ENCODE results near the gene ZNF467.

ZNF467 gene

GRCh38 chr7:149772241-149772955 is 990 bp downstream of the ZNF467 start:
- in situ Hi-C loops (cut with MboI; ENCODE audit: low sequenced_read_pairs): no loop called here

DNA sequence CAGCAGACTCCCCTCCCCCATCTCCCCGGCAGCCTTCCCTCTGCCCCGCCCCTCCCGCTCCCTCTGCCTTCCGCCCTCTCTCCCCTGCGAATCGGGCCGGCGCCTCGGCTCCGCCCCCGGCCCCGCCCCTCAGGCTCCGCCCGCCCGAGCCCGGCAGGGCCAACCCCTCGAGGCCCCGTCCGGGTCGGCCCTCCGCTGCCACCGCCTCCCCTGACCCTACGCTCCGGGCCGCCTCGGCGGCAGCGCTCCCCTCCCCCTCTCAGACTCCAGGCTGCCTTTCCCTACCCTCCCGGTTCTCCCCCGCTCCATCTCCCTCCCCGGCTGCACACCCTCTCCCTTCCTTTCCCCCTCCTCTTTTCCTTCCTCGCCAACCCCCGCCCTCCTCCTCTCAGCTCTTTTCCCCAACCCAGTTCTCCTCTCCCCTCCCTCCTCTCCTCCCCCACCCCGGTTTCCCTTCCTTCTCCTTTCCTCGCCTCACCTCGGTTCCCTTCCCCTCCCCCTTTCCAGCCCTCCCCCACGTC is 1.6 kb downstream of the ZNF467 start:
- in situ Hi-C loops (cut with MboI; ENCODE audit: low sequenced_read_pairs): no loop called here

DNA sequence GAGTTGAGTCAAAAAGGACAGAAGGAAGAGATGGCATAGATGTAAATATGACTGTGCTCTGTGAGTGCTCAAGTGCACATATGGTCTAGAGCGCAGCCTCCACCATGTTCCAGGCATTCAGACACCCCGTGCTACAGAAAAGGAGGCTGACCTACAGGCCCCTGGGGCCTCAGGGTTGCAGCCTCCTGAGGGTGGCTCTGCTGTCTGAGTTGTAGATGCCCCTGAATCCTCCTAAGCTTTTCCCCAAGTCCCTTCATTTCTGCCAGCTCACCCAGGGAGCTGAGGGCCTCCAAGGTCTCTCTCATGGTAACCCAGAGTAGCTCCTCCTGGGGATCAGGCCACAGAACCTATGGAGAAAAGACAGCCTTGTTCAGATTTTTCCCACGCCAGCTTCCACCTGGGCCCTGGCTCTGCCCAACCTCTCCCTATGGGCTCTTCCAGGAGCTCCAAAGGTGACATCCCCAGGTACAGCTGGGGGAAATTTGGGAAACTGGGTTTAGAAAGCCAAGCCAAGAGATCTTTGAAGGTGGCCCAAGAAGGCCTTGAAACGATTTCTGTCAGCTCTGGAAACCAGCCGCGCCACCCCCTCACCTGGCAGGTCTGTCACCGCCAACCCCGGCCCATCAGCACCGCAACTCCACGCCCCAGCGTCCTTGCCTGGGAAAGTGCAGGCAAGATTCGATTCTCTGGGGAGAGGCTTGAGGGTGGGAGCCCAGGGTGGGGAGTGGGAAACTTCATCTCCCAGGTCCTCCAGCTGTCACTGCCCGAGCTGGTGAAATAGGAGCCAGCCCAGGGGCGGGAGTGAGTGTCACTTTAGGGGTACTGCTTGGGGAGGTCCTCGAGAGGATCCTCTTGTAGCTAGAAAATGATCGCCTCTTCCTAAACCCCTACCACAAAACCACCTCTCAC is 2.4 kb downstream of the ZNF467 start:
- in situ Hi-C loops (cut with MboI; ENCODE audit: low sequenced_read_pairs): no loop called here

- in situ Hi-C loops (cut with MboI; ENCODE audit: low sequenced_read_pairs): no loop called here
Measured at GRCh38 chr7:149769915-149770314, 3.5 kb downstream of the ZNF467 start.

DNA sequence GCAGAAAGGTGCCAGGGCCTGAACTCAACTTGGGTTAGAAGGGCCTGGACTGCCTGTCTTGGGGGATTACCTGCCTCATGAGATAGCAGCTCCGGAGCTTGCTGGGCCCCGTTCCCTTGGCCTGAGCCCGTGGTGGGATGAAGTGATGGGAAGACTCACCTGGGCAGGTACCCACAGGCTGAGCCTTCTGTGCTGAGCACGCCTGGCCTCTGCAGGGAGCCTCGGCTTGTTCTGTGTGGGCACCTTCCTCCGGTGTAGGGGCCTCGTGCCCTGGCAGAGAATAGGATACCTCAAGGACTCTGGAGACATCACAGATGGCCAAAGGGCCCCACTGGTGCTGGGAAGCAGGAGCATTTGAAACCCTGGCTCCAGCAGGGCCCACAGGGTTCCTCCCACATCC is 4.5 kb downstream of the ZNF467 start:
- in situ Hi-C loops (cut with MboI; ENCODE audit: low sequenced_read_pairs): no loop called here

DNA sequence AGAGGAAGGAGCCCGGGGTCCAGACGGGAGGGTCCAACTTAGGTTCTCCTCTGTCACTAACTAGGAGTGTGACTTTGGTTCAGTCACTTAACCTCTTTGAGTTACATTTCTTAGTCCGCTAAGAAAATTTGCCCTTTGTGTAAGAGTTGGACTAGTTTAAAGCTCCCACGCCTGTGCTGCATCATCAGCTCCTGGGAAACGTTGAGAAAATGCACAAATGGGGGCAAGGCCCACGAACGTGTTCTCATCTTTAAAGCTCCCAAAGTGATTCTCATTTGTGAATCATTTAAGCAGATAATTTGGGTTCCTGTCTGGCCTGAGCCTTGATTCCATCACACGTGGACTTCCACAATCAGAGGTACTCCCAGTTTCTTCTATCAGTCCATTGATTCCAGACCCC is 6.3 kb downstream of the ZNF467 start:
- in situ Hi-C loops (cut with MboI; ENCODE audit: low sequenced_read_pairs): no loop called here

- in situ Hi-C loops (cut with MboI; ENCODE audit: low sequenced_read_pairs): no loop called here
Measured at GRCh38 chr7:149766135-149766675, 7.2 kb downstream of the ZNF467 start.

DNA sequence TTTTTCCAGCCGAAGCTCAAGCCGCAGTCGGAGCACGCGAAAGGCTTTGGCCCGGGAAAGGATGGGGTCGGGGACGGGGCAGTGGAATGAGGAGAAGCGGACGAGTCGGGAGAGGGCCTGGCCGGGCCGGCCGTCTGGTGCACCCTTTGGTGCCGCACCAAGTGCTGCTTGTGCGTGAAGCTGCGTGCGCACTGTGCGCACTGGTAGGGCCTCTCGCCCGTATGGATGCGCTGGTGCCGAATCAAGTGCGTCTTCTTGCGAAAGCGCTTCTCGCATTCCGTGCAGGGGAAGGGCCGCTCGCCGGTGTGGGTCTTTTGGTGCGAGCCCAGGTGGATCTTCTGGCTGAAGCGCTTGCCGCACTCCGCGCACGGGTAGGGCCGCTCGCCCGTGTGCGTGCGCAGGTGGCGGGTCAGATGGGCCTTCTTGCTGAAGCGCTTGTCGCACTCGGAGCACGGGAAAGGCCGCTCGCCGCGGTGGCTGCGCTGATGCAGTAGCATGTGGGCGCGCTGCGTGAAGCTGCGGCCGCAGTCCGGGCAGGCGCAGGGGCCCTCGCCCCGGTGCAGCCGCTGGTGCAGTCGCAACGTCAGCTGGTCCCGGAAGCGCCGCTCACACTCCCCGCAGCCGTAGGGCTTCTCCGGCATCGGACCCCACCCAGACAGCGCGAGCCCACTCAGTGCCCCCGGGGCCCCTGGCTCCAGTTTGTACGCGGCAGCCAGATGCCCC is 7.8 kb downstream of the ZNF467 start:
- in situ Hi-C loops (cut with MboI; ENCODE audit: low sequenced_read_pairs): no loop called here

DNA sequence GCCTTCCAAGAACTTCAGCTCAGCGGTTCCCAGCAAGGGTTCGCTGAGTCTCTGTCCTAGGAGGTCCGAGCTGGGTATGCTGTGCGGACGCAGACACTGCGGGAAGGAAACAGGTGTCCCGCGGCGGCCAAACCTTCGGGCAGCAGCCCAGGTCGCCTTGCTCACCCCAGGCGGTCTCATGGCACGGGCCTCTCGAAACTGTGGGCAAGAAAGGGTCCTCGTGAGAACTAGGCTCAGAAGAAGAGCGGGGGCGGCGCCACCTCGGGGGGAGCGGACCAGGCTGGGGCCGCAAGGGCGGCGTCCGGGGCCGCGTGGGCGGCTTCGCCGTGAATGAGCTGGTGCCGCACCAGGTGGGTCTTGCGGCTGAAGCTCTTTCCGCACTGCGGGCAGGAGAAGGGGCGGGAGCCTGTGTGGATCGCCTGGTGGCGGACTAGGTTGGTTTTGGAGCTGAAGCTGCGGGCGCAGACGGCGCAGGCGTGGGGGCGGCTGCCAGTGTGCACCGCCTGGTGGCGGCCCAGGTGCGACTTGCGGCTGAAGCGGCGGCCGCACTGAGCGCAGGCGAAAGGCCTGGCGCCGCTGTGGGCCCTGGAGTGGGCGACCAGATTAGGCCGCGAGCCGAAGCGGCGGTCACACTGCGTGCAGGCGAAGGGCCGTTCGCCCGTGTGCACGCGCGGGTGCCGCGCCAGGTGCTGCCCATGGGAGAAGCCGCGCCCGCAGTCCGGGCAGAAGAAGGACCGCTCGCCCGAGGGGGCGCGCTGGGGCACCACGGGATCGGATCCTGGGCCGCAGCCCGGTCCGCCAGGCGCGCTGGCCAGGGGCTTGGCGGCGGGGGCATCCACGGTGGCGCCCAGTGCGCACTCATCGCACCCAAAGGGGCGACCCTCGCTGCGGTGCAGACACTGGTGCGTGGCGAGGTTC is 8.6 kb downstream of the ZNF467 start:
- in situ Hi-C loops (cut with MboI; ENCODE audit: low sequenced_read_pairs): no loop called here

DNA sequence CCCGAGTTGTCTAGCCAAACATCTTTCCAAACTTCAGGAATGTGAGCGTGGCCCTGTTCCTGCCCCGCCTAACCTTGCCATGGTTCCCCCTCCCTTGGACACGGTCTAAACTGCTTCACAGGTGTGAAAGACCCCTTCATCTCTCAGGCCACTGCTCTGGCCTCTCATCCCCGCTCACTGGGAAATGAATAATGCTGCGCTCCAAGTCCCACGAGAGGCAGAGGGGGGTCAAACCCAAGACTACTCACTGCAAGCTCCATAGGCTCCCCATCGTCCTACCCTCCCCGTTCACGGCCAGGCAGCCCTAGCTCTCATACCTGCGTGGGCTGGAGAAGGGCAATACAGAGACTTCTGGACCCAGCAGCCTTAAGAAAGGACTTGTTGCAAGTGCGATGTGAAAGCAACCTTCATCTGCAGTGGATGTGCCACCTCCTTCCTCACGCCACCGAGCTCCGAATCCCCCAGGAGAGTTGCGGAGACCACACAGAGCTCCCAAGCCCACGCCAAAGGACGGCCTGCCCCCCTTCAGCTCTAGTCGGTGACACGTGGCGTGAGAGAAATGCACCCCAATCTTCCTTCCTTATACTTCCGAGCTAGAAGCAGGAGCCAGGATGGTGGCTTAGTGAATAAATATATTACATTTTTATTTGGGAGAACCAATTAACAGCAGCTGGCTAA is 9.7 kb downstream of the ZNF467 start:
- in situ Hi-C loops (cut with MboI; ENCODE audit: low sequenced_read_pairs): no loop called here

DNA sequence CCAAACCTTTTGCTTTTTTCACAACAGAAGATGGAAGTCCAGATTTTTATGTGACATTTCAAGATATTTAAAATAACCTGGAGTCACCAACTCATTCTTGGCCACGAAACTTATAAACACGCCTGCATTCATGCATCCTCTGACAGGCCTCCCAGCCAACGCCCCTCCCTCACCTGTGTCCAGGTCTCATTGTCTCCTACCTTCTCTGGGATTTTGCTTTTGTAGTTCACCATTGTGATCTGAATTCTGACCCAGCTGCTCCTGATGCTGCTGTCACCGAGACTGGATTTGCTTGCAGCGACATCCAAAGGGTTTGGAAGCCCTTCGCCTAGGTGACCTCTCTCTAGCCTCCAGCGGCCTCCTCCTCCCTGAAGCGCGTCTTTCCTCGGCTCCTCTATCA is 10.8 kb downstream of the ZNF467 start:
- in situ Hi-C loops (cut with MboI; ENCODE audit: low sequenced_read_pairs): no loop called here

GRCh38 chr7:149762089-149762488 is 11.3 kb downstream of the ZNF467 start:
- in situ Hi-C loops (cut with MboI; ENCODE audit: low sequenced_read_pairs): no loop called here

DNA sequence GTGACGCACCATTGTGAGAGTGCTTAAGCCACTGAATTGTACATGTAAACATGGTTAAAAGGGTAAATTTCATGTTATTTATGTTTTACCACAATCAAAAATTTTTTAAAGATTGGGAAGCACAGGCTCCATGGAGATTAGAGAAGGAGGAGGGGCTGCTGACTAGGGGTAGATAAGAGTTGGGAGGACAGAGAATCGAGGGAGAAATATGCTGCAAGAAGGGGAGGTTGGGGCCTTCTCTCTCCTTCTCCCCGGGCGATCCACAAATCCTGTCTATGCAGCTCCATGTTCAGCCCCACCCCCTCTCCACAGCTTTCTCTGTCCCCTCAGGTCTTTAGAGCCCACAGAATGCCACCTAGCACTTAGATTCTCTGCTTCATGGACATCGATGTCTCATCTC is 12.1 kb downstream of the ZNF467 start:
- in situ Hi-C loops (cut with MboI; ENCODE audit: low sequenced_read_pairs): no loop called here

DNA sequence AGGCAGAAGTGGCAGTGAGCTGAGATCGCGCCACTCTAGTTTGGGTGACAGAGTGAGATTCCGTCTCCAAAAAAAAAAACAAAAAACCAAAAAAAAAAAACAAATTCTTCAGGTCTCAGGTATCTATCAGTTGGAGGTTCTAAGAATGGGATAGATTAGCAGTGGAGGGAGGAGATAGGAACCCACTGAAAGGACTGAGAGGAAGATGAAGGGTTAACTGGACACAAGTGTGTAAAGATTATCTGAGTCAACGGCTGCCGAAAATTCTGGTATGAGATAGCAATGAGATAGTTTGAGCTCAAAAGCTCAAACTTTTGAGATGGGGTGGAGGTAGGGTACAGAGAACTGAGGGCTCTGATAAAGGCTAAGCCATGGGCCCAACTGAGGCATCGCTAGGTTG is 12.8 kb downstream of the ZNF467 start:
- in situ Hi-C loops (cut with MboI; ENCODE audit: low sequenced_read_pairs): no loop called here

DNA sequence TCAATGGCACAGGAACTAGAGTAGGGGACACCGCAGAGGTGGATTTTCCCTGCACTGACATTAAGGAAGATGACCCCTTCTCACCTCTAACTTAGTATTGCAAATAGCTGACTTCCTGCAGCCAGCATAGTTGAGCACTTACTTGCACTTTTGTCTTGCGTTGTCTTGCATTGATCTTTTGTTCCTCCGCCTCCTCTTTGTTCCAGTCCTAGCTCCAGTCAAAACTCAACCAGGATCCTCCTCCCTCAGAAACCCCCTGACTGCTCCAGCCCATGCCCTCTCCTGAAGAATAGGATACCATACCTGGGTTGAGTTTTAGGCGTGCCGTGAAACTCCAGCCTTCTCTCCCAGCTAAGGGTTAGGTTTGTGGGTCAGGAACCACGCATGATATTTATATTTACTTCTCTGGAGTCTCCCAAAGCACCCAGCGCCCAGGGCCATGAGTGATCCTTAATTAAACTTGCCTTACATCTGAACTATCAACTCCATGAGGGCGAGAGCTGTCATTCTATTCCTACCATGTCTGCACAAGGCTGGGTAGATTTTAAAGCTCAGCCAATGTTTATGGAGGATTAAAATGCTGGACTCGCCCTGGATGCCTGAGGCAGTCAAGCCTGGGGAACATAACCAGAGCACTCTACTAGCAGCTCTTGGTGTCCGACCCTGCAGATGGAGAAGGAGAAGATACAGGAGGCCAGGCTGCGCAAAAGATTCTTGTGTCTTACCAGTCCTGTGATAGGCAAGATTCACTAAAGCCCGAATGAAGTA is 14.1 kb downstream of the ZNF467 start:
- in situ Hi-C loops (cut with MboI; ENCODE audit: low sequenced_read_pairs): no loop called here

DNA sequence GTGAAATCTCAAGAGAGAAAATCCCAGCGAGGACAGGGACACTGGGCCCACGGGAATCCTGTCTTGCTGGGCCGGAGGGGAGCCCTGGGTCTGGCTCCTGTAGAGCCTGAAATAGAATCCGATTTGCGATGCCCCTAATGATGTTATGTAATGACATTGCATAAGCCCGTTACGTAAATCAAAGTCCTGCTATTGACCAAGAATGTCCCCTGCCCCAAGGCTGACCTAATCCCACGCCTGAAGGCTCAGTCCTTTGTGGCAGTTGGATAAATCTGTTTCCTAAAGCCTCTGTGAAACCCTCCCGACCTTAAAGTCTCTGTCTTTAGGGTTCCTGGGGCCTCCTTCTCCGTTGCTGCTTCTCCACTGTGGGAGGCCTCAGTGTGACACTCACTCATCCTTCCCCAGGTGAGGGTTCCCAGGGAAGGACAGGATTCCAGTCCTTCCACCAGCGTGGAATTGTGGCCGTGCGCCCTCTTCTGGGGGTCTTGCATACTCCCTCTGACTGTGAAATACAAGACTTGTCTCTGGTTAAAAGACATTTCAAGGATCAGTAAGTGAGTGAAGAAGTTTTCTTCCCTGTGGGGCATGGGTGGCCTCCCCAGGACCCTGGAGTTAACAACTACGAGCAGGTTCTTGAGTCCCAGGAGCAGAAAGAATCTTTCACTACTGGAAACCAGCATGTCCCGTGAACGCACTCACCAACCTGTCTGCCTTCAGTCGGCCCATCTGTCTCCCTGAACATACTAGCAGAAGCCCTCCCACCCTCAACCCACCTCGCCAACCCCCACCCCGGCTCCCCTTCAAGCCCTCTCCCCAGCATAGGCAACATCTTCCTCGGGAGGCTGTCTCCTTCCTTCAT is 19.8 kb downstream of the ZNF467 start:
- in situ Hi-C loops (cut with MboI; ENCODE audit: low sequenced_read_pairs): no loop called here

GRCh38 chr7:149752646-149753045 is 20.7 kb downstream of the ZNF467 start:
- in situ Hi-C loops (cut with MboI; ENCODE audit: low sequenced_read_pairs): no loop called here
